Gastroesophageal sphincter (tissue), 3 donors: ENCODE measurements around the gene TBC1D22B.

Experiments
- POLR2AphosphoS5 ChIP-seq: sonication (generic); formaldehyde crosslinking; IDR thresholded peaks from one replicate; pipeline ENCODE4 v1.6.1; 2017; ENCODE audit warnings: antibody characterized with exemption
- TF ChIP-seq, protein P1 (sequence below), 4 experiments: fragments of 200-600 bp in 2 of 4; fragments of 450-650 bp in 2 of 4; sonication (generic) in 1 of 4; IDR thresholded peaks; one replicate each; pipeline ENCODE4 v1.5.1; 2017 to 2019; ENCODE audit warnings: antibody characterized with exemption in 4 of 4, mild to moderate bottlenecking in 2 of 4, moderate library complexity in 2 of 4

GRCh38 chr6:37343248-37343647 is 85.7 kb downstream of the TBC1D22B start:
- TF ChIP-seq, protein P1, sequence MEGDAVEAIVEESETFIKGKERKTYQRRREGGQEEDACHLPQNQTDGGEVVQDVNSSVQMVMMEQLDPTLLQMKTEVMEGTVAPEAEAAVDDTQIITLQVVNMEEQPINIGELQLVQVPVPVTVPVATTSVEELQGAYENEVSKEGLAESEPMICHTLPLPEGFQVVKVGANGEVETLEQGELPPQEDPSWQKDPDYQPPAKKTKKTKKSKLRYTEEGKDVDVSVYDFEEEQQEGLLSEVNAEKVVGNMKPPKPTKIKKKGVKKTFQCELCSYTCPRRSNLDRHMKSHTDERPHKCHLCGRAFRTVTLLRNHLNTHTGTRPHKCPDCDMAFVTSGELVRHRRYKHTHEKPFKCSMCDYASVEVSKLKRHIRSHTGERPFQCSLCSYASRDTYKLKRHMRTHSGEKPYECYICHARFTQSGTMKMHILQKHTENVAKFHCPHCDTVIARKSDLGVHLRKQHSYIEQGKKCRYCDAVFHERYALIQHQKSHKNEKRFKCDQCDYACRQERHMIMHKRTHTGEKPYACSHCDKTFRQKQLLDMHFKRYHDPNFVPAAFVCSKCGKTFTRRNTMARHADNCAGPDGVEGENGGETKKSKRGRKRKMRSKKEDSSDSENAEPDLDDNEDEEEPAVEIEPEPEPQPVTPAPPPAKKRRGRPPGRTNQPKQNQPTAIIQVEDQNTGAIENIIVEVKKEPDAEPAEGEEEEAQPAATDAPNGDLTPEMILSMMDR (IDR thresholded peaks at IDR 0.05) = no peak
- no peak for TF ChIP-seq POLR2AphosphoS5
